GM12865 (cell line): ENCODE results near the gene MYD88.

Source experiments
- DNase-seq: peaks from one replicate; pipeline ENCODE4 v3.0.0; 2010; ENCODE audit warnings: low read depth
- H3K4me3 ChIP-seq: 2 replicates; pipeline ENCODE4 v1.5.1; 2011; ENCODE audit warnings: mild to moderate bottlenecking, low read depth, low read length, control low read depth
- CTCF ChIP-seq: IDR thresholded peaks from 2 replicates; pipeline ENCODE4 v1.5.1; 2011; ENCODE audit warnings: low read length, control low read depth, low read depth, inconsistent platforms; ENCODE audit not compliant: insufficient read depth; ENCODE audit errors: missing control alignments

MYD88 gene

GRCh38 chr3:38138349-38139190 is at the start of gene MYD88:
Gene MYD88, plus strand, starts transcription at chr3:38138661. Its CDS starts 40 bp downstream, at chr3:38138701.
- no peak for TF ChIP-seq CTCF
- DNase-seq: peak; percentile 89
- H3K4me3 ChIP-seq: peak within 1 kb of the TSS; percentile 92

DNA sequence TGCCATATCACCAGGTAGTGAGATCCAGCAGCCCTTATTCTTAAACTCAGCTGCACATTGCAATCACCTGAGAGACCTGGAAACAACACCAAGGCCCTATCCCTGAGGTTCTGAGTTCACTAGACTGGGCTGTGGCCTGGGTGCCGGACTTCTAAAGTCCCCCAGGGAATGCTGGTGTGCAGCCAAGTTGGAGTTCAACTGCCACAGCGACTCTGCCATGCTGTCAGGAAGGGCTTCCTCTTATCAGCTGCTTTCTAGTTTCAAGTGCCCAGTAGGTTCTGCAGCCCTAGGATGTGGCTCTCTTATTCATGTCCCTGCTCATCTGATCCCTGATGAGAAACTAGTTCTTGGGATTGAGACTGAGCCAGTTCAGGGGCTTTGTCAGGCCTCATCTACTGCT is 49.3 kb upstream of the MYD88 start:
- TF ChIP-seq CTCF: no peak
- no peak for DNase-seq
- no peak overlapping the region for H3K4me3 ChIP-seq

DNA sequence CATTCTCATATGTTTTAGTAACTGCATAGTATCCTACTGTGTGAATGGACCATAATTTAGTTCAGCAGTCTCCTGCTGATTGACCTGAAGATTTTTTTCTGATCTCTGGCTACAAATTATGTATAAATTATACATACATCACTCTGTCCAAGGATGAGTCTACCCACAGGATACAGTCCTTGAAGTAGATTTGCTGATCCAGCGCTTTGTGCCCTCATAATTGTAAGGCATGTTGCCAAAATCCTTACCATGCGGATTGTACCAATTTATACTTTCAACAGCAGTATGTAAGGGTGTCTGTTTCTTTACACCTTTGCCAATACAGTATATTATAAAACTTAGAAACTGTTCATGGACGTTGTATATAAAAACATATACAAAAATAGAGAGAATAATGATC is 48.0 kb upstream of the MYD88 start:
- H3K4me3 ChIP-seq: no peak overlapping the region
- TF ChIP-seq CTCF: no peak
- DNase-seq: no peak

DNA sequence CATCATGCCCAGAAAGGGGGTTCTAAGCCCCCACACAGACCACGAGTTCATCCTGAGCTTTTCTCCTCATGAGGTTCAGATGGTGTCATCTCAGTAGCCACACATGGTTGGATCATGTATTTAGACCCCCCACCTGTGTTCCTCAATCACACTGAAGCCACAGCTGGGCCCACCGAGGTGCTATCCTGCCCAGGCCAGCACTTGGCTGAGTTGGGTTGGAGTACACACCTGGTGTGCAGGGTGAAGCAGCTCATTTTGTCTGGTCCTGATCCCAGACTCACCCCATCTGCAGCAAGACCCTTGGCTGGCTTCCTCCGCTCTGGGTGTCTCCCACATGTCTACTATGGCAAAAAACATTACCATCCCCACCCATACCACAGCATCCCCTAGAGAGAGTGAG is 43.5 kb upstream of the MYD88 start:
- TF ChIP-seq CTCF: no peak
- H3K4me3 ChIP-seq: no peak overlapping the region
- no peak for DNase-seq

DNA sequence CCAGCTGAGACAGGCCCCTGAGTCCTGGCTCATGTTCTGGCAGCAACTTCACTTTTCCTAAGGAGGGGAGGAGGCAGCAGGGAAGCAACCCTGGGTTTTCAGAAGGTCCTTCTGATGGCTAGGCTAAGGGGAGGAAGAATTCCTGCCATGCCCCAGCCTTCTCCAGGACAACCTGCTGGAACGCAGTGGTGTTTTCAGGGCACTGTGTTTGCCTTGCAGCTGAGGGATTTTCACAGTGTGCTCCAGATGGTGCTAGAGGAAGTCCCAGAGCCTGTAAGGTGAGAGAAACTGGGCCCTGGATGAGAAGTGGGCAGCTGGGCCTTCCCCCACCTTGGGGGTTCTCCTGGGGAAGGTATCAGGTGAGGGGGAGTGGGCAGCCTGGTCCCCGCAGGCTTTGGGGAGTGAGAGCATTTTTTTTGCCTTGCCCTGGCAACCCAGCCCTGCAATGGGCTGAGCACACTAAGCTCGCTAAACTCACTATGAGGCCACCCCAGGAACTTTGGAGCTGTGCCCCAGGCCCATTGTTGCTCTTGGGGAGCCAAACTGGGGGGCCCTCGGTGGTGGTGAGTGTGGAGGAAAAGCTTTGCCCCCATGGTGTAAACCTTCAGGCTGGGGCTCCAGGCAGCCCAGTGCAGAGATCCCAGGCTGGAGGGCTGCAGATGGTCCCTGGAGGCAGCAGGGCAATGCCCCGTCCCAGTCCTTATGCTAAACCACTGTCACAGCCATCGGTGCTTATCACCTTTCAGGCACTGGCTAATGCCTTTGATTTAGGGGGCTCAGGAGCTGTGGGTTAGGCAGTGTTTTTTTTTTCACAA is 42.6 kb upstream of the MYD88 start:
- TF ChIP-seq CTCF: no peak
- H3K4me3 ChIP-seq: no peak overlapping the region
- no peak for DNase-seq

GRCh38 chr3:38097446-38098375 is 40.8 kb upstream of the MYD88 start:
- no peak for DNase-seq
- H3K4me3 ChIP-seq: no peak overlapping the region
- no peak for TF ChIP-seq CTCF
